Measurements from ENCODE around the gene FOXN1. TPM values are rescaled to one million over a fixed set of nuclear protein-coding genes. Genes with fewer than 3 reads are reported as not detected.
"Not testable (repeated sequence)": the region's sequence is repeated elsewhere in the genome, so short reads cannot be mapped to it uniquely, and the experiment has no call there.

The FOXN1 gene
- total RNA-seq, 1 experiment from 2014 or later: not detected

- Histone ChIP-seq H3K27ac (ENCODE audit: low read length) (no peak overlapping the region), H3K4me1 (ENCODE audit: insufficient read depth, low read length) (peaks cover 10% of the 10 kb centered on the region), H3F3A (ENCODE audit: low read length, unreplicated experiment) (no peaks in the 10 kb centered on the region), H3K9ac (ENCODE audit: low read length) (no peak overlapping the region), H3K9me3 (ENCODE audit: low read length) (no peaks in the 10 kb centered on the region), H3K36me3 (ENCODE audit: low read depth, low read length) (no peaks in the 10 kb centered on the region), H3K4me2 (ENCODE audit: low read length) (no peak overlapping the region), H3K27me3 (ENCODE audit: low read length) (no peaks in the 10 kb centered on the region), H2AFZ (ENCODE audit: low read length) (no peak overlapping the region), H3K9me2 (replicated peaks; ENCODE audit: low read length) (no peaks in the 10 kb centered on the region), H4K20me1 (ENCODE audit: low read length) (no peaks in the 10 kb centered on the region), H3K4me3 (ENCODE audit: low read length) (no peak overlapping the region), H3K79me2 (ENCODE audit: low read length) (no peaks in the 10 kb centered on the region)
- no peak for TF ChIP-seq EZH2phosphoT487 (IDR thresholded peaks at IDR 0.05; ENCODE audit: borderline replicate concordance, low read length)
- TF ChIP-seq EZH2 (IDR thresholded peaks at IDR 0.05; ENCODE audit: low read length, unreplicated experiment): no peak
- no peak for TF ChIP-seq CTCF (conservative IDR thresholded peaks at IDR 0.05; ENCODE audit: low read depth, low read length)
- BruUV-seq (replicated peaks): no TSS peak
- CTCF ChIA-PET: no interaction called here
- ATAC-seq (no peak), DNase-seq (no peak)
- intact Hi-C loops (cut with micrococcal nuclease): no loop called here
- POLR2A ChIA-PET (ENCODE audit: unreplicated experiment): no interaction called here
These were observed 14.5 kb downstream of the FOXN1 start for GRCh38 chr17:28520687-28521086.

- H3K4me2 ChIP-seq (ENCODE audit: low read length): no peak overlapping the region
- BruUV-seq (replicated peaks): no TSS peak
- ATAC-seq (no peak), DNase-seq (no peak)
- no peaks in the 10 kb centered on the region for H3K9me2 ChIP-seq (replicated peaks; ENCODE audit: low read length)
- no peak overlapping the region for H3K4me3 ChIP-seq (ENCODE audit: low read length)
- CTCF ChIA-PET: no interaction called here
- no peaks in the 10 kb centered on the region for H3K27me3 ChIP-seq (ENCODE audit: low read length)
- POLR2A ChIA-PET (ENCODE audit: unreplicated experiment): no interaction called here
- no peaks in the 10 kb centered on the region for H3K36me3 ChIP-seq (ENCODE audit: low read depth, low read length)
- H3K4me1 ChIP-seq (ENCODE audit: insufficient read depth, low read length): peaks cover 12% of the 10 kb centered on the region
- TF ChIP-seq EZH2 (IDR thresholded peaks at IDR 0.05; ENCODE audit: low read length, unreplicated experiment): no peak
- TF ChIP-seq CTCF (conservative IDR thresholded peaks at IDR 0.05; ENCODE audit: low read depth, low read length): no peak
- no peak for TF ChIP-seq EZH2phosphoT487 (IDR thresholded peaks at IDR 0.05; ENCODE audit: borderline replicate concordance, low read length)
- intact Hi-C loops (cut with micrococcal nuclease): no loop called here
- H3F3A ChIP-seq (ENCODE audit: low read length, unreplicated experiment): no peaks in the 10 kb centered on the region
- H2AFZ ChIP-seq (ENCODE audit: low read length): no peak overlapping the region
- no peak overlapping the region for H3K9ac ChIP-seq (ENCODE audit: low read length)
- no peak overlapping the region for H3K27ac ChIP-seq (ENCODE audit: low read length)
- no peaks in the 10 kb centered on the region for H3K79me2 ChIP-seq (ENCODE audit: low read length)
- H3K9me3 ChIP-seq (ENCODE audit: low read length): no peaks in the 10 kb centered on the region
- no peaks in the 10 kb centered on the region for H4K20me1 ChIP-seq (ENCODE audit: low read length)
These were observed 15.3 kb downstream of the FOXN1 start for GRCh38 chr17:28521311-28522085.

GRCh38 chr17:28522281-28522680, 16.1 kb downstream of the FOXN1 start:
- H3K9me2 ChIP-seq (replicated peaks; ENCODE audit: low read length); BruUV-seq (replicated peaks); POLR2A ChIA-PET (ENCODE audit: unreplicated experiment); H3K4me2 ChIP-seq (ENCODE audit: low read length); H3K4me3 ChIP-seq (ENCODE audit: low read length); H3K27ac ChIP-seq (ENCODE audit: low read length); intact Hi-C loops (cut with micrococcal nuclease); H3K9me3 ChIP-seq (ENCODE audit: low read length); CTCF ChIA-PET; H3K27me3 ChIP-seq (ENCODE audit: low read length); H4K20me1 ChIP-seq (ENCODE audit: low read length); H3K9ac ChIP-seq (ENCODE audit: low read length); H2AFZ ChIP-seq (ENCODE audit: low read length); H3F3A ChIP-seq (ENCODE audit: low read length, unreplicated experiment); ATAC-seq; H3K79me2 ChIP-seq (ENCODE audit: low read length); DNase-seq; H3K36me3 ChIP-seq (ENCODE audit: low read depth, low read length): not testable (repeated sequence)
- H3K4me1 ChIP-seq (ENCODE audit: insufficient read depth, low read length): peaks cover 12% of the 10 kb centered on the region

Data from PC-3 (cell line).